ENCODE data around the gene DGKB.
A peak's percentile ranks its signal among the peaks of the same experiment; 100 is the strongest.

DGKB gene

GRCh38 chr7:14818871-14819270 lies 83.7 kb downstream of the DGKB start:
- no peak for DNase-seq

- DNase-seq = no peak
Measured at GRCh38 chr7:14817829-14818614, 84.5 kb downstream of the DGKB start.

- no peak for DNase-seq
Measured at GRCh38 chr7:14807507-14807906, 95.0 kb downstream of the DGKB start.

- DNase-seq = no peak
Measured at GRCh38 chr7:14806891-14807290, 95.7 kb downstream of the DGKB start.

- no peak for DNase-seq
Measured at GRCh38 chr7:14805105-14805719, 97.3 kb downstream of the DGKB start.

GRCh38 chr7:14800664-14801063 lies 101.9 kb downstream of the DGKB start:
- no peak for DNase-seq

- DNase-seq = no peak
Measured at GRCh38 chr7:14793151-14793550, 109.4 kb downstream of the DGKB start.

GRCh38 chr7:14787551-14787950 lies 115.0 kb downstream of the DGKB start:
- no peak for DNase-seq

- DNase-seq = no peak
Measured at GRCh38 chr7:14786314-14786895, 116.1 kb downstream of the DGKB start.

- DNase-seq = no peak
Measured at GRCh38 chr7:14777806-14778205, 124.7 kb downstream of the DGKB start.

GRCh38 chr7:14776266-14776665 lies 126.3 kb downstream of the DGKB start:
- no peak for DNase-seq

- no peak for DNase-seq
Measured at GRCh38 chr7:14773729-14774271, 128.8 kb downstream of the DGKB start.

GRCh38 chr7:14770614-14771013 lies 131.9 kb downstream of the DGKB start:
- DNase-seq = no peak

GRCh38 chr7:14769261-14769660 lies 133.3 kb downstream of the DGKB start:
- no peak for DNase-seq

GRCh38 chr7:14767716-14768425 lies 134.7 kb downstream of the DGKB start:
- DNase-seq = no peak

GRCh38 chr7:14766747-14767146 lies 135.8 kb downstream of the DGKB start:
- no peak for DNase-seq

- DNase-seq = no peak
Measured at GRCh38 chr7:14765731-14766130, 136.8 kb downstream of the DGKB start.

- DNase-seq = no peak
Measured at GRCh38 chr7:14762561-14762960, 140.0 kb downstream of the DGKB start.

GRCh38 chr7:14761510-14762296 lies 140.8 kb downstream of the DGKB start:
- DNase-seq = peak; percentile 65

GRCh38 chr7:14760730-14761478 lies 141.6 kb downstream of the DGKB start:
- DNase-seq = no peak

GRCh38 chr7:14759785-14760184 lies 142.8 kb downstream of the DGKB start:
- DNase-seq = no peak

- DNase-seq = no peak
Measured at GRCh38 chr7:14754631-14755030, 147.9 kb downstream of the DGKB start.

All from NCI-H187 treated with DMSO at 0.1 percent for 48 hours (cell line).